IMR-90 (cell line): ENCODE results near the gene PRDM15.

Experiments used
- BHLHE40 ChIP-seq: fragments of 150-350 bp; IDR thresholded peaks from 2 replicates; pipeline ENCODE4 v1.6.1; 2016; ENCODE audit warnings: mild to moderate bottlenecking, low read depth, low read length
- CEBPB ChIP-seq: IDR thresholded peaks from 2 replicates; pipeline ENCODE4 v1.6.1; 2012; ENCODE audit warnings: low read depth, low read length, improper control_type of control experiment
- CHD1 ChIP-seq: IDR thresholded peaks from 2 replicates; pipeline ENCODE4 v1.6.1; 2012; ENCODE audit warnings: low read depth, low read length, improper control_type of control experiment
- CTCF ChIP-seq: conservative IDR thresholded peaks from 2 replicates; pipeline ENCODE4 v1.5.1; 2012; ENCODE audit warnings: mild to moderate bottlenecking, low read depth, low read length, improper control_type of control experiment
- FOS ChIP-seq: fragments of 150-350 bp; IDR thresholded peaks from 2 replicates; pipeline ENCODE4 v1.6.1; 2016; ENCODE audit warnings: low read depth, low read length
- MAFK ChIP-seq: IDR thresholded peaks from 2 replicates; pipeline ENCODE4 v1.6.1; 2012; ENCODE audit warnings: low read depth, low read length, improper control_type of control experiment
- MAZ ChIP-seq: IDR thresholded peaks from 2 replicates; pipeline ENCODE4 v1.6.1; 2012; ENCODE audit warnings: low read depth, mild to moderate bottlenecking, low read length, improper control_type of control experiment, moderate library complexity, borderline replicate concordance
- MXI1 ChIP-seq: IDR thresholded peaks from 2 replicates; pipeline ENCODE4 v1.6.1; 2012; ENCODE audit warnings: low read depth, mild to moderate bottlenecking, low read length, moderate library complexity, borderline replicate concordance
- POLR2A ChIP-seq: IDR thresholded peaks from 2 replicates; pipeline ENCODE4 v1.6.1; 2012; ENCODE audit warnings: mild to moderate bottlenecking, low read depth, low read length
- RAD21 ChIP-seq: IDR thresholded peaks from 2 replicates; pipeline ENCODE4 v1.6.1; 2012; ENCODE audit warnings: low read length, improper control_type of control experiment
- RFX5 ChIP-seq: IDR thresholded peaks from 2 replicates; pipeline ENCODE4 v1.8.0; 2012; ENCODE audit warnings: low read depth, mild to moderate bottlenecking, low read length, moderate library complexity
- SMC3 ChIP-seq: fragments of 150-350 bp; IDR thresholded peaks from 2 replicates; pipeline ENCODE4 v1.6.1; 2016; ENCODE audit warnings: low read depth, mild to moderate bottlenecking, antibody characterized with exemption, low read length, moderate library complexity
- USF2 ChIP-seq: fragments of 150-350 bp; IDR thresholded peaks from 2 replicates; pipeline ENCODE4 v1.6.1; 2017; ENCODE audit warnings: mild to moderate bottlenecking, antibody characterized with exemption, low read length, low read depth

- TF ChIP-seq USF2 (no peak), RFX5 (no peak), FOS (no peak), CTCF (no peak), CHD1 (no peak), POLR2A (no peak), SMC3 (no peak), MAFK (no peak), RAD21 (no peak), CEBPB (no peak), MAZ (no peak), BHLHE40 (no peak), MXI1 (no peak)
Observed at GRCh38 chr21:41900401-41900800, 21.3 kb upstream of the PRDM15 start.
